Measurements from ENCODE around the gene CNN2.

DNA sequence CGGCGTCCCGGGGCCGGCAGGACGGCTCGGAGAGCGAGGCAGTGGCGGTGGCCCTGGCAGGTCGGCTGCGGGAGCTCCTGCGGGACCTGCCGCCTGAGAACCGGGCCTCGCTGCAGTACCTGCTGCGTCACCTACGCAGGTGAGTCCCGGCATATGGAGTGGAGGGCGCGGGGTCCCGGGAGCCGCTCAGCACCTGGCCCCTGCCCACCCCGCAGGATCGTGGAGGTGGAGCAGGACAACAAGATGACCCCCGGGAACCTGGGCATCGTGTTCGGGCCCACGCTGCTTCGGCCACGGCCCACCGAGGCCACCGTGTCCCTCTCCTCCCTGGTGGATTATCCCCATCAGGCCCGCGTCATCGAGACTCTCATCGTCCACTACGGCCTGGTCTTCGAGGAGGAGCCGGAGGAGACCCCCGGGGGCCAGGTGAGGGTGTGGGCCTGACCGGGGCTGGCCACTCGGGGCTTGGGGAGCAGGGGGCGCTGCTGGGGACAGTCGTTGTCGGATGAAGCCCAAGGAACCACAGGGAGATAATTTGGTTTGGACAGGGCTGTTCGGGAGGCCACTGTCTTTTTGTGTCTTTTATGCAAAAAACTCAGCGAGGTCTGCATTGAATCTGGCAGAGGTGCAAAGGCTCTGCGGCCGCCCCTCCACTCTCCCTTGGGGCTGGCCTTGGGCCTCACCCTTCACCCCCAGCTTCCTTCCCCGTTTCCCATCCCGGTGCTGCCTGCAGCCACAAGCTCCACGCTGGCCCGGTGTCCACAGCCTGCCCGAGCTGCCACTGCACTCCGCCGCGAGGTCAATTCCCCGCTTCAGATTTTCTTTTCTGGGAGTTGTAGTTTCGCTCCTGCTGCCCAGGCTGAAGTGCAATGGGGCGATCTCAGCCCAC is 56.8 kb downstream of the CNN2 start:
- TF ChIP-seq CTCF (IDR thresholded peaks at IDR 0.05) (no peak), POLR2A (IDR thresholded peaks at IDR 0.05) (no peak)
